Activated CD8-positive, alpha-beta memory T cell treated with anti-CD3 and anti-CD28 coated beads, Interleukin-2, amount 50 U/mL, for 1 hour (primary cell): Measurements from ENCODE around the gene HSF5.
"Not testable (repeated sequence)": the region's sequence is repeated elsewhere in the genome, so short reads cannot be mapped to it uniquely, and the experiment has no call there.

ENCODE experiments used
- DNase-seq: peaks from one replicate; pipeline ENCODE4 v3.0.0-alpha.2; 2020; ENCODE audit errors: extremely low read depth

HSF5 gene

DNA sequence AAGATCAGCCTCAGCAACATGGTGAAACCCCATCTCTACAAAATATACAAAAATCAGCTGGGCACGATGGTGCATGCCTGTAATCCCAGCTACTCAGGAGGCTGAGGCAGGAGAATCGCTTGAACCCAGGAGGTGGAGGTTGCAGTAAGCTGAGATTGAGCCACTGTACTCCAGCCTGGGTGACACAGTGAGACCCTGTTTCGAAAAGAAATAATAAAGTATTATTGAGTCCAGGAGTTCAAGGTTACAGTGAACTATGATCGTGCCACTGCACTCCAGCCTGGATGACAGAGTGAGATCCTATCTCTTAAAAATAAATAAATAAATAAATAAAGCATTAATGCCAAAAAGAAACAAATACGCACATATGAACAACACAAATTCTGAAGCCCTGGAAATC, 6.4 kb downstream of the HSF5 start:
- not testable (repeated sequence) for DNase-seq

DNA sequence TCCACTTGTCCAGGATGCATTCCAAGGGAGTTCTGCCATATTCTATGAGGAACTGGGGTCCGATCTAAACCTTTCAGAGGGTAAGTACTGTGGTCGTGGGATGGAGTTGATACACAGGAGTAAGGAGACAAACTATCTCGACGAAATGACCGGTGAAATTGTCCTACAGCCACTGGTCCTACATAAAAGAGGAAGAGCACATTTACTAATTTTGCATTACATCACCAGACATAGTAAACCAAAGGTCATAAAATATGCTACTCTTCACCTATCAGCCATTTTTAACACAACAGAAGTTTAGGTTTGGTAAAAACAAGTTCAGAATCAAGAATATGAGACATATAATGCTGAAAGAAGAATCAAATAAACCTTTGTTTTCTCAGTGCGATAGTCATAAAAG, 8.1 kb downstream of the HSF5 start:
- no peak for DNase-seq

DNA sequence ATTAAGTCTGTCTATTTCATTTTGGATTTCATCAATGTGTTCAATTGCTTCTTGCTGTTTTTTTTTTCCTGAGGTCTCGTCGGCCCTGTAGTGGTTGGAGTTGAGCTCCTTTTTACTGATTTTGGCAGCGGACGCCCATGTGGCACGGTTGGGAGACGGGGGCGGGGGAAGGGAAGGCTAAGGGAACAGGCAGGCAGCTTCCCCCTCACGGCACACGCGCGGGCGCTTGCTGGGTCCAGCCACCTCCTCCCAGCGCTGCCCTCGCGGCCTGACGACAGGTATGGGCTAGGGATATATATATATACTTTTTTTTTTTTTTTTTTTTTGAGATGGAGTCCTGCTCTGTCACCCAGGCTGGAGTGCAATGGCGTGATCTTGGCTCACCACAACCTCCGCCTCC, 11.4 kb downstream of the HSF5 start:
- no peak for DNase-seq

DNA sequence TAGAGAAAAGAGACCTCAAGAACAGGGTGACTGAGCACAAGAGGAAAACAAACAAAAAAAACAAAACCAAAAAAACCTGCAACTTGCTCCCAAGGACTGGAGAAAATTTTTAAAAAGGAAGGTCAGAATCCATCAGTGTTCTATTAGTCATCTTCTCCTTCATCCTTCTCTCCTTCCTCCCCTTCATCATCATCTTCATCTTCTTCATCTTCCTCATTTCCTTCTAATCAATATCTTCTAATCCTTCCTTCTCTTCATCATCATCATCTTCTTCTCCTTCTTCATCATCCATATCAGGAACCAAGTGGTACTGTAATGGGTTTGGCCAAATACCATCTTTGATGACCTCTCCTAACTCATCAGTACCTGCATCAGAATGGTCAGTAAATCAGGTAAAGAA, 12.2 kb downstream of the HSF5 start:
- DNase-seq, result no peak

DNA sequence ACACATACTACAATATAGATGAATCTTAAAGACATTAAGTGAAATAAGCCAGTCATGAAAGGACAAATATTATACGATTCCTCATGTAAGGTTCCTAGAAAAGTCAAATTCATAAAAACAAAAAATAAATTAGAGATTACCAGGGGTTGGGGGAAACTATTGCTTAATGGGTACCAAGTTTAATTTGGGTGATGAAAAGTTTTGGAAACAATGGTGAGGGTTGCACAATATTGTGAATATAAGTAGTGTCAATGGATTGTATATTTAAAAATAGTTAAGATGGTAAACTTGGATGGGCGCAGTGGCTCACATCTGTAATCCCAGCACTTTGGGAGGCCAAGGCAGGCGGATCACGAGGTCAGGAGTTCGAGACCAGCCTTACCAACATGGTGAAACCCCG, 17.9 kb downstream of the HSF5 start:
- no peak for DNase-seq

DNA sequence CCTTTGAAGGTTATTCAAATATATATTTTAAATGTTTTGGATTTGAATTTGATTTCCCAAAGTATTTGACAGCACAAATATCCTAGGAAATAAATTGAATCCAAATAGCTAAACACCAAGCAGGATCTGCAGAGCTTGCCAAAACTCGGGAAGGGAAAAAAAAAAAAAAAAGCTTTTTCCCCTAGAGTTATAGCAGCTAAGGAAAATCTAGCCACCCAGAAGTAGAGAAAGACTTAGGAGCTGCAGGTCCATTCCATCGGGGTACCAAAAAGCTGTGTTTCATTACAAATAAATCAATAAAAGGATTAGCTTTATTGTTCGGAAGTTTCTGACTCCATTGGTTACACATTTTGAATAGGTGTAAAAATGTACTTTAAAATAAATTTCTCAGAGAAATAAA, 19.3 kb downstream of the HSF5 start:
- DNase-seq, result no peak

DNA sequence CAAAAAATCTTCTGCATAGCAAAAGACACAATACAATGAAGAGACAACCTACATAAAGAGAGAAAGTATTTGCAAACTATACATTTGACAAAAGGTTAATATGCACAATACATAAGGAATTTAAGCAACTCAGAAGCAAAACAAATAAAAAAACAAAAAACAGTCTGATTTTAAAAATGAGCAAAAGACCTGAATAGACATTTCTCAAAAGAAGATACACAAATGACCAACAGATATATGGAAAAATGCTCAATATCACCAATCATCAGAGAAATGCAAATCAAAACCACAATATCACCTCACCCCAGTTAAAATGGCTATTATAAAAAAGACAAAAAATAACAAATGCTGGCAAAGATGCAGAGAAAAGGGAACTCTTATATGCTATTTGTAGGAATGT, 32.7 kb downstream of the HSF5 start:
- DNase-seq, result no peak

DNA sequence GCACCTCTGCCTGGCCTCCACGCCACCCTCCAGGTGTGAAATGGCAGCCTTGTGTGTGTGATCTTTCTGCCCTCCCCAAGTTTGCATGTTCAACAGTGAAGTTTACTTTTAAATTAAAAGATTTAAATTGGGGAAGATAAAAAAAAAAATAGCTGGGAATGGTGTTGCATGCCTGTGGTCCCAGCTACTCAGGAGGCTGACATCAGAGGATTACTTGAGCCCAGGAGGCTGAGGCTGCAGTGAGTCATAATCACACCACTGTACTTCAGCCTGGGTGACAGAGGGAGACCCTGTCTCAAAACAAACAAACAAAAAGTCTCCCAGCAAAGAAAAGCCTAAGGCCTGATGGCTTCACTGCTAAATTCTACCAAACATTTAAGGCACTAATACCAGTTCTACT, 35.5 kb downstream of the HSF5 start:
- DNase-seq, result no peak

DNA sequence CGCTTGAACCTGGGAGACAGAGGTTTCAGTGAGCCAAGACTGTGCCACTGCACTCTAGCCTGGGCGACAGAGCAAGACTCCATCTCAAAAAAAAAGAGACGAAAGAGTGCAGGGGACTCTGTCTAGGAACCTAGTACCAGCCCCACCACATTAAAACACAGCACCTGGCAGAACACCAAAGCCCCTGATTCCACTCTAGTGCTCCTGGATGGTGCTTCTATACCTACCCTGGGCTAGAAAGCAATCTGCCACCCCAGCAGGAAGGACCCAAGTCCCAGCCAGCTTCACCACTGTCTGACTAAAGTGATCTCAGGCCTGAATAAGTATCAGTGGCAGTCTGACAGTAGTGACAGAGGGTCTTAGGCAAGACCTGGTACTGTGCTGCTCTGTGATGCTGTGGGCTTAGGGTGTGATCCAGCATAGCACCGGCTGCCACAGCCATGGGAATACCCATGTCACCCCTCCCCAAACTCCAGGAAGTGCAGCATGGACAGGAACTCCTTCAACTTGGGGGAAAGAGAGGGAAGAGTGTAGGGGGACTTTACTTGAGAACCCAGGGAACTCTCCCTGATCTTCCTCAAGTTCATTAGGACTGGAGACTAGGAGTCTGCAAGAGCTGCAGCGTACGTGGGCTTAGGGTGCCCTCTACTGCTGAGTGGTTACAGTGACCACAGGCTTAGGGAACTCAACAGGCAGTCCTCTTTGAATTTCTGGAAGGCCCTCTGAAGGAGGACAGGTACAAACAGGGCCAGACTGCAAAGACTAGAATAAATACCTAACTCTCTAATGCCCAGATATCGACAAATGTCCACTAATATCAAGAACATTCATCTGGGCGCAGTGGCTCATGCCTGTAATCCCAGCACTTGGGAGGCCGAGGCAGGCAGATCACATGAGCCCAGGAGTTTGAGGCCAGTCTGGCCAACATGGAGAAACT, 40.9 kb downstream of the HSF5 start:
- DNase-seq, result peak; percentile 14

DNA sequence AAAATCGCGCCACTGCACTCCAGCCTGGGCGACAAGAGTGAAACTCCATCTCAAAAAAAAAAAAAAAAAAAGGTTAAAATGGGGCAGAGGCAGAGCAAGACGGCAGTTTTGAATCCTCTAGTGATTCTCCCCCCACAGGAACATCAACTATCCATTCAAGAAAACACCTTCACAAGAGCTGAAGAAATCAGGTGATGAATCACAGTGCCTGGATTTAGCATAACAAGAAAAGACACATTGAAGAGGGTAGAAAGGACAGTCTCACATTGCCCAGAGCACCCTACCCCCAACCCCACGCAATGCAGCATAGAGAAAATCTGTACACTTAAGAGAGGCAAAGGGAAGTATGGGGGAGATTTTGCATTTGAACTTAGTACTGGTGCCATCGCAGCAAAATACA, 42.1 kb downstream of the HSF5 start:
- DNase-seq, result no peak

DNA sequence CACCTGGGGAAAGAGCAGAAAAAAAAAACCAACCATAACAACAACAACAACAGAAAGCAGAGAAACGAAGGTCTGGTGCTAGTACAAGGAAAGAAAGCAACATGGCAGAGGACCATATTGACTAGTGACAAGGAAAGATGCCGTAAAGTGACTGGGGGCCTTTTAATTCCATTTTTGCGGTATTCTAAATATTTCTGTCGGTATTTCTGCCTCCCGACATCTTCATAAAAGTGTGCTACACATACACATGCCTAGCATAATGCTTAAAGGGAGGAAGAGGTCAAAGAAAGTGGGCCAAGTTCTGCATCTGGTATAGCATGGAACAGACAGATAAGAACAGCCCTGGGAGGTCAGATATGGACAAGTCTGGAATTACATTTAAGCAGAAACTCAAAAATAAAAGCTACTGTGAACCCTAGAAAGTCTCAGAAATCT, 51.4 kb downstream of the HSF5 start:
- no peak for DNase-seq

DNA sequence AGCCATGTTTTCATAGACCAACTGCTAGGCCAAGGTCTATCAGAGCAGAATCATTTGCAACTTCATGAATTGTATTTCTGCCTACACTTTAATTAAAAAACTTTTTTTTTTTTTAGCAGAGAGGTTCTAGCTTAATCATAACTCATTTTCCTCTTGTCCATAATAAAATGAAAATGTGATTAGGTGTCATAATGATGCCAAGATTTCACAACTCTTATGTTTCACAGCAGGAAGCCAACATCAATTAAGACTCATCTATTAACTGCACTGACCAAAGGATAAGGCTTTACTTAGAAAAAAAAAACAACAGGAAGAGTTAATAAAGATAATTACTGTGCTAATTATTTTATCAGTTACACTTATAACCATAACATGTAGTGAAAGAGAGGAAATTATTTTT, 52.0 kb downstream of the HSF5 start:
- DNase-seq, result no peak

DNA sequence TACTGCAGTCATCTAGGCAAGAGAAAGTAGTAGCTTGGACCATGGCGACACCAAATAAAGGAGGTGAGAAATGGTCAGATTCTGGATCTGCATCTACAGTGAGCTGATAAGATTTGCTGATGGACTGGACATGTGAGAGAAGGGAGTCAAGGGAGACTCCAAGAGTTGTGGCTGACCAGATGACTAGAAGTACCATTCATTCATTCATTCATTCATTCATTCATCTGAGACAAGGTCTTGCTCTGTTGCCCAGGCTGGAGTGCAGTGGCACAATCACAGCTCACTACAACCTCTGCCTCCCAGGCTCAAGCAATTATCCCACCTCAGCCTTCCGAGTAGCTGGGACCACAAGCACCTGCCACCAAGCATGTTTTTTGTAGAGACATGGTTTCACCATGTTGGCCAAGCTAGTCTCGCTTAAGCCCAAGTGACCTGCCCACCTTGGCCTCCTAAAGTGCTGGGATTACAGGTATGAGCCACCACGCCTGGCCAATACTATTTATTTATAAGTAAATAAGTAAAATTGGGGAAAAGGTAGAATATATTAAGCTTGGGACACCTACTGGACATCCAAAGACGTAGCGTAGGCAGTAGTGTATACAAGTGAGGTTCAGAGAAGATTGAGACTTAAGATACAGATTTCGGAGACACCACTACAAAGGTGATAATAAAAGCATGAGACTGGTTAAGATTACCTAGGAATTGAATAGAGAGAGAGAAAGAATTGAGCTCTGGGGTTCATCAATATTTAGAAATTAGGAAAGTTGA, 55.2 kb downstream of the HSF5 start:
- no peak for DNase-seq

DNA sequence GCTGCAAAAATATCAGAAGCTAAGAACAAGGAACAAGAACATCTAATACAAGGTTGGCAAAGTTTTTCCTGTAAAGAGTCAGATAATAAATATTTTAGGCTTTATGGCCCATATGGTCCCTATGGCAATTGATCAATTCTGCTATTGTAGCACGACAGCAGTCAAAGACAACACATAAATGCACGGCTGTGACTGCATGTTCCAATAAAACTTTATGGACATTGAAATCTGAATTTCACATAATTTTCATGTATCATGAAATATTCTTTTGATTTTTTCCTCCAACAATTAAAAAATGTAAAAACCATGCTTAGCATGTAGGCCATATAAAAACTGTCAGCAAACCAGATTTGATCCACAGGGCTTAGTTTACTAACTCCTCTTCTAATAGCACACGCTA, 60.4 kb downstream of the HSF5 start:
- no peak for DNase-seq

DNA sequence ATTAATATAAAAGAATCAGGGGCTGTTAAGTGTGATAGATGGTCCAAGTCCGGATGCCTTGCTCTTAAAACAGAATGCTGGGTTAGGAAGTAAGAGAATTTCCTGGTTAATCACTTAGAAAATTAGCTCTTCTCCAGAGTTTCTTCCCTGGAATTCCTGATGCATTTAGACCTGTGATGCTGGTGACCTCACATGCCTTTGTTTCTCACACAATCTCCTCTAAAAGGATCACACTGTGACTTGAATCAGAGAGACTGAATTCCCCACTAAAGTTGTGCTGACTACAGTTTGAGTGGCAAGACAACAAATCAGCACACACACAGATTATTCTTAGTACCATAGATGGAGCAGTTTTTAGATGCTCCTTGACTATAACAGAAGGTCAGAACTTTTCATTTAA, 66.5 kb downstream of the HSF5 start:
- DNase-seq, result no peak

DNA sequence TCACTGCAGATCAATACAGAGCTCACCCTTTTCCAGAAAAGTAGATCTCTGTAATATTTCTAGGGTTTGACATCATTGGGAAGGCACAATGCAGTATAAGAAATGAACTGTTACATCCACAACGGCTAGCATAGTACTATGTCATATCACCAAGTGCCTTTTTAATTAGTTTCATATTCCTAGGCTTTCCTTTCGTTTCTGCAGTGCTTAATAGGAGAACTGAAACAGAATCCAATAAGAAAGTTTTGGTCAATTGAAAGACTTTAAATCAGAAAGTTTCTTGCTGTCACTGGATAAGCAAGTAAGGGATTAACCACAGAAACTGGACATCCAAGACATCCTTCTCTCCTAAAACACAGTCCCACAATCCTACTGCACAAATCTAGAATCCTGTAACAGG, 67.4 kb downstream of the HSF5 start:
- no peak for DNase-seq

DNA sequence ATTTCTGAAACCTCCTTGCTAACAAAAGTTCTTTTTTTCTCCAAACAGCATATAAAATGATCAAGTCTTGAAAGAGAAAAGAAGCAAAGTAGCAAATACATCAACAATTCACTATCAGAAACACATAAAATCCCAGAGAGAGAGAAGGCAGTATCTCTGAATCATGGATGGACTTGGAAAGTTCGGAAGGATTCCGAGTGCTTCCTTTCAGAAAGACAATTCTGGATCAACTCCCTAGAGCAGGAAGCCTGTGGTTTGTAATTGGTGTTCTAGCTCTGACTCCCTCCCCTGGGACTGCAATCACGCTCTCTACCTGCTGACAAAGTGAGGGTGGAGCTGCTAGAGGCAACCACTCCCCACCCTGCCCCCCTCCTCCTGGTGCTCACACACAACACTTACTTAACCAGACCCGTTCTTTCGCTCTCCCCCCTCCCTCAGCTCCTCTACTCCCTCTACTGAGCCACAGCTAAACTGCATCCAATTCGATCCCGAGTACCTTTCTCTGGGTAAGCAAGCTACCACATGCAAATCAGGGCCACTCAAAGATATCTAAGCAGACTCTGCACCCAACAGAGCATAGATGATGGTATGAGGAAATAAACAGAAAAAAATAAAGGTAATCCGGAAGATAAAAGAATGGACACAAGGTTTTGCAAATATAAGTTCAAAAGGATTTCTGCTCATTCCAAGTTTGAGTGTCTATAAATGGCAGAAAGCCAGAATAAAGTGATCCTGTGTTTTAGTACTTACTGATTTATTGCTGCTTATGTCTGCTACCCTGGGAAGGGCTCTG, 70.7 kb downstream of the HSF5 start, which contains the start of gene RNF43:
Gene RNF43, minus strand, starts transcription at position 235 of the 793 bp plus-strand sequence. CDS start 1,957 bp downstream, outside the sequence.
- DNase-seq, result peak; percentile 78

DNA sequence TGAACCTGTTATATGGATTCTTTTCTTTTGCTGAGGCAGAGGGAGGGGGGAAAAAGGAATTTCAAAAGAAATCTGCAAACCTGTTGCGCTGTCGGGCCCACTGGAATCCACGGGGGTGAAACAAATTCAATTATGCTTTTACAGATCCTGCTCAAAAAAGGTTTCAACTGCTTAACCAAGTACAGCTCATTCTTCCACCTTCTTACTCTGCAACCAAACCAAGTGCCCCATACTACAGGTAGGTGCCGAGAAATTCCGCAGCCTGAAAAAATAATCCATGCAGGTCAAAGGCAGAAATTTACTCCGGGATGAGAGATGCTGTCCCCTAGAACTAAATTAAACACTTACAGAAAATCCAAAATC, 71.3 kb downstream of the HSF5 start:
- no peak for DNase-seq

DNA sequence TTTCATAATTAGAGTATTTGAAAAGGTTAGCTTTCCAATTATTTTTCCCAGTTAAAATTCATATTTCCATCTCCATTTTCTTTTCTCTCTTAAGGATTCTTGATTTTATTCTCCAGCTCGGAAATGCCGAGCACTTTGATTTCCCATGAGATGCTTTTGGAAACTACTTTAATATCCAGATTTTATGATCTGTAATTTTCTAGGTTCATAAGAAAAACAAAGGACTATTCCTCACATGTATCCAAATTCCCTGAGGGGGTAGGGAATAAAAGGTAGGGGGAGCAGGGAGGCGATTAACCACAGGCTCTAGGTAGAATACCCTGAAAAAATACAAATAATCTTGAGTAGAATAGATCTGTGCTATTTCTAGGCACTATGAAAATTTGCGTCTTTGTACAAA, 71.8 kb downstream of the HSF5 start:
- DNase-seq, result no peak

DNA sequence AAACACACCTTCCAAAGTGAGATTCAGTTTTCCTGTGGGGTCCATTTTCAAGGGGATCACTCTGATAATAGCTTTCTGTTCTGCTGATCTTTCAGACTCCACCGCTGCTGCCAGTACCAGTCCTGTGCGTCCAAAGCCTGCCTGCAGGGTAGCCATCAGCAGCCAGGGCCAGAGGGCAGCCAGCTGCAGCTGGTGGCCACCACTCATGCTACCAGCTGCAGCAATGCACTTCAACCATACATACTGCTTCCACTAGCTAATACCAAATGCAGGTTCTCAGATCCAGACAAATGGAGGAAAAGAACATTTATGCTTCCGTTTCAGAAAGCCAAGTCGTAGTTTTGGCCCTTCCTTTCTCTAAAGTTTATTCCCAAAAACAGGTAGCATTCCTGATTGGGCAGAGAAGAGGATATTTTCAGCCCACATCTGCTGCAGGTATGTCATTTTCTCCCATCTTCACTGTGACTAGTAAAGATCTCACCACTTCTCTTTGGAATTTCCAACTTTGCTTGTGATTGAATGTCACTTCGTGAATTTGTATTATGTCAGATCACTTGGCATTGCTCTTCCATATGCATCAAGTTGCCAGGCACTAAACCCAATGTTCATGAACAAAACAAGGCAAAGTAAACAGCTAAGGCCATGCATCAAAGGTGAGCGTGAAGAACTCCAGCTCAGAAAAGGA, 72.7 kb downstream of the HSF5 start:
- DNase-seq, result no peak

DNA sequence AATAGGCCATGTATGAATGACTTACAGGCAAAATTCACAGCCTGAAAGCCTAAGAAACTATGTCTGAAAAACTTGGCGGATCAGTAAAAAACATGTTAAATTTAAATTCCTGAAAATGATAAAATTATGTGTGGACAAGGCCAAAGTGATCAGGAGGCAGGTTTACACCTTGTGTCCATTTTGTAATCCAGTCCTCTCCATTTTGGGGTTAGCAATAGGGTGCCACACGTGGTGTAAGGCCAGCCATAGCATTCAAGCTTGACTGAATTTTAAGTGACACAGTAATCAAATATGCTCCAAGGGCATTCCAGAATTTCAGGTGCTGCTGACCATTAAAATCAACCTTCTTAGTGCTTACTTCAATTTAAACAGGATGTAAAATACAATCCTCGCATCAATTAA, 73.6 kb downstream of the HSF5 start:
- DNase-seq, result no peak

DNA sequence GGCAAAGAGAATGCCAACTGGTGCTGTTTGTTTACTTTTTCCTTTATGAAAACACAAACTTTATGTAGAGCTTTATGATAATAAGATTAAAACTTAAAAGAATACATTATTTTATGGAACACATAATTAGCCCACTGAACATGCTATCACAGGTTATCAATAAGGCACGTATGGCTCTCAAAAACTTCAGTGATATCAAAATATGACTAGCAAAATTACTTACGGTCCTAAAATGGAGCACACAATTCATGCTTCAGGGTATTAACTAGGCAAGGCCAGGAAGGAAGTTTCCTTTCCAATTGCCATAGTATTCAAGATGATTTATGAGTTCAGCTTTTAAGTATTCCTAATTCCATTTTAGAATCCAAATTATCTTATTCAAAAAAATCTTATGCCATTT, 74.5 kb downstream of the HSF5 start:
- DNase-seq, result no peak
